D721Med (cell line): ENCODE measurements around the gene GRK5.

ENCODE experiments used
- DNase-seq: peaks from one replicate; pipeline ENCODE4 v3.0.0; 2011; ENCODE audit warnings: low spot score; ENCODE audit not compliant: insufficient read length
- FAIRE-seq: peaks from 2 replicates; lab custom pipeline; 2011; peaks lifted over from hg19 to GRCh38; lab: Jason Lieb, UNC
- TF ChIP-seq, protein P1 (sequence below): IDR thresholded peaks from 2 replicates; pipeline ENCODE4 v1.5.1; 2012; ENCODE audit warnings: mild to moderate bottlenecking, control low read depth; ENCODE audit not compliant: insufficient read depth; ENCODE audit errors: missing control alignments

The GRK5 gene

GRCh38 chr10:119453313-119453712, 245.9 kb downstream of the GRK5 start:
- FAIRE-seq = no peak
- TF ChIP-seq, protein P1, sequence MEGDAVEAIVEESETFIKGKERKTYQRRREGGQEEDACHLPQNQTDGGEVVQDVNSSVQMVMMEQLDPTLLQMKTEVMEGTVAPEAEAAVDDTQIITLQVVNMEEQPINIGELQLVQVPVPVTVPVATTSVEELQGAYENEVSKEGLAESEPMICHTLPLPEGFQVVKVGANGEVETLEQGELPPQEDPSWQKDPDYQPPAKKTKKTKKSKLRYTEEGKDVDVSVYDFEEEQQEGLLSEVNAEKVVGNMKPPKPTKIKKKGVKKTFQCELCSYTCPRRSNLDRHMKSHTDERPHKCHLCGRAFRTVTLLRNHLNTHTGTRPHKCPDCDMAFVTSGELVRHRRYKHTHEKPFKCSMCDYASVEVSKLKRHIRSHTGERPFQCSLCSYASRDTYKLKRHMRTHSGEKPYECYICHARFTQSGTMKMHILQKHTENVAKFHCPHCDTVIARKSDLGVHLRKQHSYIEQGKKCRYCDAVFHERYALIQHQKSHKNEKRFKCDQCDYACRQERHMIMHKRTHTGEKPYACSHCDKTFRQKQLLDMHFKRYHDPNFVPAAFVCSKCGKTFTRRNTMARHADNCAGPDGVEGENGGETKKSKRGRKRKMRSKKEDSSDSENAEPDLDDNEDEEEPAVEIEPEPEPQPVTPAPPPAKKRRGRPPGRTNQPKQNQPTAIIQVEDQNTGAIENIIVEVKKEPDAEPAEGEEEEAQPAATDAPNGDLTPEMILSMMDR = no peak
- no peak for DNase-seq

GRCh38 chr10:119454316-119454715, 246.9 kb downstream of the GRK5 start:
- TF ChIP-seq, protein P1 = no peak
- no peak for FAIRE-seq
- DNase-seq = no peak

DNA sequence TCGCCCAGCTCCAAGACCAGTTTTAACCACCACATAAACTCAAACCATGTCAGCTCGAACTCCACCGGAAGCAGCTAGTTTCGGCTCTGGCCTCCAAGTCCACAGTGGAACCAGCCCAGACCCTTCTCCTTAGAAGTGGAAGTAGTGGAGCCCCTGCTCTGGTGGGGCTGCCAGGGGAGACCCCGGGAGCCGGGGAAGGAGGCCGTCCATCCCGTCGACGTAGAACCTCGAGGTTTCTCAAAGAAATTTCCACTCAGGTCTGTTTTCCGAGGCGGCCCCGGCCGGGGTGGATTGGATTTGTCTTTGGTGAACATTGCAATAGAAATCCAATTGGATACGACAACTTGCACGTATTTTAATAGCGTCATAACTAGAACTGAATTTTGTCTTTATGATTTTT, 247.6 kb downstream of the GRK5 start:
- FAIRE-seq (no peak), DNase-seq (no peak)
- TF ChIP-seq, protein P1 = no peak

DNA sequence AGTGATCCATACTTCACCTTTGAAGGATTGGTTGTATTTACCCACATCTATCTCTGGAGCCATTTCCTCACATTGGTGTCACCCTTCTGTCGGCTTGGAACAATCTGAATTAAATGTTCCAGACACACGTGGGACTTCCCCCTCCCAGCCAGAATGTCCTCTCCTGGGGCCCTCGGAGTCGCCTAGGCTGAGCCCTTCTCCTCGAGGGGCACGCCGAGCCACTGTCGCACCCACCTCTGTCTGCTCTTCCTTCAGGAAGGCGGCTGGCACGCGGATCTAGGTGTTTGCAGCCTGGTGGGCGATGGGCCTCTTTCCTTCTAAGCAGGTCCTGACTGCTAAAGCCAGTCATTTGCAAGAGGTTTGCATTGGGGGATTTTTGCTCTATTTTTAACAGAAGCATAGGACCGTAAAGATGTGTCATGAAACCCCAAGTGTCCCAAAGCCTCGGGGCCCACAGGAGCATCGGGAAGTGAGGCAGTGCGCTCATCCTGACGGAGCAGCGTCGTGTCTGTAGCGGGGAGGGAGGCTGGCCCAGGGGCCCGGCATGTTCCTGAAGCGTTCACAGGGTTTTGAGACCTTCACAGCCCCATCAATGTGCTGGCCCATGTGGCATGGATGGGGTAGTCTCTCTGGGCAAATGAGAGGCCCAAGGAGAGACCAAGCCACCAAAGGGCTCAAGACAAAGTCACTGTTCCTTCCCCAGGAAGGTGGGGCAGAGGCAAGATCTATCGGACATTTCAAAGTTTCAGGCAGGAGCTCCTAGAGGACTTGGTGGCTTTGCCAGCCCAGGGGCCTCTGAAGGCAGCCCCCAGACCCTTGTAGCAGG, 248.5 kb downstream of the GRK5 start:
- DNase-seq (no peak), FAIRE-seq (no peak)
- TF ChIP-seq, protein P1 = no peak

DNA sequence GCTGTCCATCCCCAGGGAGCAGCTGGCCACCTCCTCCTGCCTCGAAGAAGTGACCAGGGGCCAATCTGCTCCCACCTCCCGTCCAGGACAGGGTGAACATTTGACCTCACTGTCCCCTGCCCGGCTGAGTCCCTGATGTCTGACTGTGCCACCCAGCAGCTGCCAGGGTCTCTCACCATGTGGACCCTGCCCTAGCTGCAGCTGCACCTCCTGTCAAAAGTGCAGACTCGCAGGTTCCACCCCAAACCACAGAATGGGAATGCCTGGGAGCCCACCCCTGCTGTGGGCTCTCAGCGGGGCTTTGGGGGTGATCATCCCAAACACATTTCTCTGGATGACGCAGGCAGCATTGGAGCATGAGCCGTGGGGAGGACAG, 249.1 kb downstream of the GRK5 start:
- DNase-seq (no peak), FAIRE-seq (no peak)
- TF ChIP-seq, protein P1 = no peak

DNA sequence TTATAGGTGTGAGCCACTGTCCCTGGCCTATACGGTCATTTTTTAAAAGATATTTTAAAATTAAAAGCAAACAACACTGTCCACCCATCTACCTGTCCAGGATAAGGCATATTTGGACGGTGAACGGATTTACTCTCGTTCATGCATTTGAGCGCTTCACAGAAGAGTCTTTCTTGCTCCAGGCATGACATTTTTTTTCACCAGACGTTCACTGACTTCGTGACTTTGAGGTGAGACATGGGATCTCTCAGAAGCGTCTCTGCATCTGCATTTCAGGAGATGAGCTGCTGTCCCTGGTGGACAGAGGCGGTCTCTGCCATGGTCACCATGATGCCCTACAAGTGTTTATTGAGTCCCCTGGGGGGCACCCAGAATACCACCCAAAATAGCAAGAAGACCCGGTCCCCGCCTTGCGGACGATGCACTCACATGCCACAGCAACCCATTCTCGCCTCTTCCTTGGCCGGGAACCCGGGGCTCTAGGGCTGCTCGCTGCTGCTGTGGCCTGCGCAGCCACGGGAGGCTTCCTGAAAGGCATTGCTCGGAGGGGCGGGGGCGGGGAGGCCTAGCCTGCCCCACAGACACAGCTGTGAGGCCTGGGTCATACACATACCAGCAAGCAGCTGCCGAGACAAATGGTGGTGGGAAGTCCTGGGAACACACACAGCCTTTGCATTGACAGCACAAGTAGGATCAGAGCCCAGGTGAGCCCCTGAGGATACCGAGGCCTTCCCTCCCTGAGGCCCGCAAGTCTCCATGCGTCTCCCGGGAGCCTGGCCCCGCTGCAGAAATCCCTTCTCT, 250.8 kb downstream of the GRK5 start:
- DNase-seq = no peak
- TF ChIP-seq, protein P1 = no peak
- FAIRE-seq = no peak
